Measurements from ENCODE around the gene LPCAT1. TPM values are rescaled to one million over a fixed set of nuclear protein-coding genes. Genes with fewer than 3 reads are reported as not detected.
"Not testable (repeated sequence)": the region's sequence is repeated elsewhere in the genome, so short reads cannot be mapped to it uniquely, and the experiment has no call there.

Gene LPCAT1
- polyA plus RNA-seq, 4 donors, result 4.5 to 22.3 (median 7.5) TPM

DNA sequence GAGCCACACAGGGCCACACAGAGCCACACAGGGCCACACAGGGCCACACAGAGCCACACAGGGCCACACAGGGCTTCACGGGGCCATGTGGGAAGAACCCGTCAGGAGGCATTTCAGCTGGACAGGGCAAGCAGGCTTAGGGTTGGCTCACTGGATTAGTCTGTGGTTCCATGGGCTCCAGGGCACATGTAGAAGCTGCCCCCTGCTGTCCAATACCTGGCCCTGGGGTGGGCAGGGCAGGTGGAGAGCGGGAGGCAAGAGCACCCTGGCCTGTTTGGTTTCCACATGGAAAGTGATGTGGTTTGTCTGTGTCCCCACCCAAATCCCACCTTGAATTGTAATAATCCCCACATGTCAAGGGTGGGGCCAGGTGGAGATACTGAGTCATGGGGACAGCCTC lies 16.4 kb upstream of the LPCAT1 start:
- H3K4me1 ChIP-seq (ENCODE audit: control insufficient read depth in 3 of 3, insufficient read depth in 2 of 3, low read depth in 1 of 3, low read length in 2 of 3), result no peaks in the 10 kb centered on the region
- H3K27me3 ChIP-seq (ENCODE audit: control insufficient read depth in 3 of 3, insufficient read depth in 3 of 3, low read length in 3 of 3), result peaks cover 0 to 4% (median 0%) of the 10 kb centered on the region in 3 donors
- WGBS, 3 donors, result 96 to 100% (median 97%) methylated on average over 3 of the region's 3 CpGs
- no peak for FAIRE-seq
- DNase-seq, result no peak
- no peak overlapping the region for H3K4me3 ChIP-seq (ENCODE audit: low read depth in 1 of 3, low read length in 3 of 3)
- no peaks in the 10 kb centered on the region for H3K9me3 ChIP-seq (ENCODE audit: control insufficient read depth in 2 of 2, insufficient read depth in 1 of 2, low read depth in 1 of 2, low read length in 1 of 2)
- no peak overlapping the region for H3K27ac ChIP-seq (ENCODE audit: low read depth in 1 of 3, low read length in 2 of 3)
- no peaks in the 10 kb centered on the region for H3K36me3 ChIP-seq (ENCODE audit: control insufficient read depth in 3 of 3, insufficient read depth in 2 of 3, low read depth in 1 of 3, low read length in 3 of 3)

DNA sequence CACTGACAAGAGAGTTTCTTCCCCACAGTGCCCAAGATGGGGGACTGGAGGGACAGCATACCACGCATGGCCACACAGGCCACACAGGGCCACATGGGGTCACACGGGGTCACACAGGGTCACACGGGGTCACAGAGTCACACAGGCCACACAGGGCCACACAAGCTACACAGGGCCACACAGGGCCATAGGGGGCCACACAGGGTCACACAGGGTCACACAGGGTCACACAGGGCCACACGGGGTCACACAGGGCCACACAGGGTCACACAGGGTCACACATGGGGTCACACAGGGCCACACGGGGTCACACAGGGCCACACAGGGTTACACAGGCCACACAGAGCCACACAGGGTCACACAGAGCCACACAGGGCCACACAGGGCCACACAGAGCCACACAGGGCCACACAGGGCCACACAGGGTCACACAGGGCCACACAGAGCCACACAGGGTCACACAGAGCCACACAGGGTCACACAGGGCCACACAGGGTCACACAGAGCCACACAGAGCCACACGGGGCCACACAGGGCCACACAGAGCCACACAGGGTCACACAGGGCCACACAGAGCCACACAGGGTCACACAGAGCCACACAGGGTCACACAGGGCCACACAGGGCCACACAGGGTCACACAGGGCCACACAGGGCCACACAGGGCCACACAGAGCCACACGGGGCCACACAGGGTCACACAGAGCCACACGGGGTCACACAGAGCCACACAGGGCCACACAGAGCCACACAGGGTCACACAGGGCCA lies 15.8 kb upstream of the LPCAT1 start:
- not testable (repeated sequence) for H3K27ac ChIP-seq (ENCODE audit: low read depth in 1 of 3, low read length in 2 of 3); H3K9me3 ChIP-seq (ENCODE audit: control insufficient read depth in 2 of 2, insufficient read depth in 1 of 2, low read depth in 1 of 2, low read length in 1 of 2); H3K27me3 ChIP-seq (ENCODE audit: control insufficient read depth in 3 of 3, insufficient read depth in 3 of 3, low read length in 3 of 3); DNase-seq; H3K36me3 ChIP-seq (ENCODE audit: control insufficient read depth in 3 of 3, insufficient read depth in 2 of 3, low read depth in 1 of 3, low read length in 3 of 3); H3K4me1 ChIP-seq (ENCODE audit: control insufficient read depth in 3 of 3, insufficient read depth in 2 of 3, low read depth in 1 of 3, low read length in 2 of 3); H3K4me3 ChIP-seq (ENCODE audit: low read depth in 1 of 3, low read length in 3 of 3); FAIRE-seq
- 81 to 82% (median 82%) methylated on average over 8 of the region's 8 CpGs for WGBS, 3 donors

DNA sequence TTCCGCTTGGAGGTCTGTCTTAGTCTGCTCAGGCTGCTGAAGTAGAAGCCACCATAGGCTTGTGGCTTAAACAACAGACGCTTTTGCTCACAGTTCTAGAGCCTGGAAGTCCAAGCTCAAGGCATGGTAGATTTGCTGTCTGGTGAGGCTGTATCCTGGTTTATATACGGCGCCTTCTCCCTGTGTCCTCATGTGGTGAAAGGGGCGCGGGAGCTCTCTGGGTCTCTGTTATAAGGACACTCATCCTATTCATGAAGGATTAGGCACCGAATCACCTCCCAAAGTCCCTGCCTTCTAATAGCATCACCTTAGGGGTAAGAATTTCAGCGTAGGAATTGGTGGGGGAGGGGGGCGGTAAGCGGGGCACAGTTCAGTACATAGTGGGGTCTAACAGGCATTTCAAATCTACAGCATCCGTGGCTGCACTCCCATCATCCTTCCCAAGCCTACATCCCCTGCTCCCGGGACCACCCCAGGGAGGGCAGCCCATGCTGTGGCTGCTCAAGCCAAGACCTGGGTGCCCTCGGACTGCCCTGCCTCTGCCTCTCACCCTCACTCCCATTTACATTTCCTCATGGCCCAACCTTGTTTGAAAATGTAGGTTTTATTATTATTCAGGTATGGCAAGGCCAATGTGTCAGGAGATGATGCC lies 15.1 kb upstream of the LPCAT1 start:
- FAIRE-seq (no peak), DNase-seq (no peak)
- H3K27ac ChIP-seq (ENCODE audit: low read depth in 1 of 3, low read length in 2 of 3), result no peak overlapping the region
- H3K4me3 ChIP-seq (ENCODE audit: low read depth in 1 of 3, low read length in 3 of 3), result no peak overlapping the region
- H3K27me3 ChIP-seq (ENCODE audit: control insufficient read depth in 3 of 3, insufficient read depth in 3 of 3, low read length in 3 of 3), result peaks cover 0 to 4% (median 0%) of the 10 kb centered on the region in 3 donors
- H3K4me1 ChIP-seq (ENCODE audit: control insufficient read depth in 3 of 3, insufficient read depth in 2 of 3, low read depth in 1 of 3, low read length in 2 of 3), result no peaks in the 10 kb centered on the region
- H3K9me3 ChIP-seq (ENCODE audit: control insufficient read depth in 2 of 2, insufficient read depth in 1 of 2, low read depth in 1 of 2, low read length in 1 of 2), result no peaks in the 10 kb centered on the region
- WGBS, 3 donors, result 96 to 97% (median 97%) methylated on average over 13 of the region's 13 CpGs
- no peaks in the 10 kb centered on the region for H3K36me3 ChIP-seq (ENCODE audit: control insufficient read depth in 3 of 3, insufficient read depth in 2 of 3, low read depth in 1 of 3, low read length in 3 of 3)

DNA sequence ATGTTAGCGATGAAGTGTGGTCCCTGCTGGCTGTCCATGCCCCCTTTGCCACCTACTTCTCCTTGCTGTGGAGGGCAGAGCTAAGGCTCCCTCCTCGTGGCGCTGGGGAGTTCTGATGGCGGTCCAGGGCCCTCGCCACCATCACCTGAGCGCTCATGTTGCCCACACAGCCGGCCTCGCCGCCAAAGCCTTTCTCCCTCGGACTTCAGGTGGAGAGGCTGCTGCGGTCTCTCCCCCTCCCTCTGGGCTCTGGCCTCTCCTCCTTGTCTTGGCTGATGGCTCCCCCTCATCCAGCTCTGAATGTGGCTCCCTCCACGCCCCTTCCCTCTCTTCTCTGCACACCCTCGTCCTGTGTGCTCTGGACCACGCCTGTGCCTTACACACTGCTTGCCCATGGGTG lies 14.5 kb upstream of the LPCAT1 start:
- 91 to 96% (median 95%) methylated on average over 14 of the region's 14 CpGs for WGBS, 3 donors
- Histone ChIP-seq H3K4me3 (ENCODE audit: low read depth in 1 of 3, low read length in 3 of 3) (no peak overlapping the region), H3K36me3 (ENCODE audit: control insufficient read depth in 3 of 3, insufficient read depth in 2 of 3, low read depth in 1 of 3, low read length in 3 of 3) (no peaks in the 10 kb centered on the region), H3K27ac (ENCODE audit: low read depth in 1 of 3, low read length in 2 of 3) (no peak overlapping the region), H3K27me3 (ENCODE audit: control insufficient read depth in 3 of 3, insufficient read depth in 3 of 3, low read length in 3 of 3) (peaks cover 0 to 4% (median 0%) of the 10 kb centered on the region in 3 donors), H3K9me3 (ENCODE audit: control insufficient read depth in 2 of 2, insufficient read depth in 1 of 2, low read depth in 1 of 2, low read length in 1 of 2) (no peaks in the 10 kb centered on the region), H3K4me1 (ENCODE audit: control insufficient read depth in 3 of 3, insufficient read depth in 2 of 3, low read depth in 1 of 3, low read length in 2 of 3) (no peaks in the 10 kb centered on the region)
- no peak for FAIRE-seq
- DNase-seq, result no peak

DNA sequence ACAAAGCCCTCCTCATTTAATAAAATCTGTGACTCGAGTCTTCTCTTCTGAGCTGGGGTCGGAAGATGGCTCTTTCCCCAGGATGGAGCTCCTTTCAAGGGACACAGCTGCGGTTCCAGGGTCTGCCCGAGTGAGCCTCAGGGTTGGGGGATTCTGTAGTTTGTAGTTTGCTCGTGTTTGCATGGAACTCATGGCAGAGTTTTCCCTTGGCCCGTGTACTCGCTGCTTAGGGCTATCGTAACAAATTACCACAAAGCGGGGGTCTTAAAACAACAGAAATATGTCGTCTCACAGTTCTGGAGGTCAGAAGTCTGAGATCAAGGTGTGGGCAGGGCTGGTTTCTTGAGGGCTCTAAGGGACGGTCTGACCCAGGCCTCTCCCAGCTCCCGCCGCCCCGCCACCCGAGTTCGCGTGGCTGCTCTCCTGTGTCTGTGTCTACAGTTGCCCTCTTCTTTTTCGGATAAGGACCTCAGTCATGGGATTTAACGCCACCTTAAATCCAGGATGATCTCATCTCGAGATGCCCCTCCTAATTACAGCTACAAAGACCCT lies 13.9 kb upstream of the LPCAT1 start:
- Histone ChIP-seq H3K9me3 (ENCODE audit: control insufficient read depth in 2 of 2, insufficient read depth in 1 of 2, low read depth in 1 of 2, low read length in 1 of 2) (no peaks in the 10 kb centered on the region), H3K4me3 (ENCODE audit: low read depth in 1 of 3, low read length in 3 of 3) (no peak overlapping the region), H3K4me1 (ENCODE audit: control insufficient read depth in 3 of 3, insufficient read depth in 2 of 3, low read depth in 1 of 3, low read length in 2 of 3) (no peaks in the 10 kb centered on the region), H3K27ac (ENCODE audit: low read depth in 1 of 3, low read length in 2 of 3) (peak overlapping the region in 1 of 3 donors; percentile 37), H3K36me3 (ENCODE audit: control insufficient read depth in 3 of 3, insufficient read depth in 2 of 3, low read depth in 1 of 3, low read length in 3 of 3) (no peaks in the 10 kb centered on the region), H3K27me3 (ENCODE audit: control insufficient read depth in 3 of 3, insufficient read depth in 3 of 3, low read length in 3 of 3) (peaks cover 0 to 4% (median 0%) of the 10 kb centered on the region in 3 donors)
- no peak for DNase-seq
- FAIRE-seq, result no peak
- 95 to 97% (median 96%) methylated on average over 20 of the region's 20 CpGs for WGBS, 3 donors

DNA sequence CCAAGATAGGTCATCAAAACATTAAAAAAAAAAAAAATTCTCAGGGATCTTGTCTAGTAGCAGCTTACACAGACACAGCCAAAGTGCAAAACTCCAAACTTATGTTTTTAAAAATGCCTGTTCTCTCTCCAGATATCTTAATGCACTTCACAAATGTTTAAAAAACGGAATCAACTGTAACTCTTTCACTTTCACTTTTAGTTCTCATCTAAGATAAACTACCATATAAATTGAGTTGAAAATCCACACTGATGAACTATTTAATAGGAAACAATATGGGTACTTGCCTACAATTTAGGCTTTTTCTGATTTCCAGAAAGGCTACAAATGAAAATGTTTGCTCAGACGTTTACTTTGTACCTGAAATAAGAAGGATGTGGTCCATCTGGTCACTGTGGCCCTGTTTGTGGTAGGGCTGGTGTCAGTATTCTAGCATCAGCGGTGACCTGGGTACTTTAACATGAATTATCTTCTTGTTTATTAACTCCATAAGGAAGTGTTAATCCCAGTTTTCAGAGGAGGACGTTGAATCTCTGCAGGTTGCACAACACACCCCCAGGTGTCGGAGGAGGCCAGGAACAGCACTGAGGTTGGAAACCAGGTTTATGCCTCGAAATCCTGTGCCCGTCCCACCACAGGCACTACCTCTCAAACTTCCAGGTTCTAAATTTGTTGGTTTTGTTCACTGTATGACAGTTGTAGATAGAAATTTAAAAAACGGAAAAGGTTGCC lies 13.3 kb upstream of the LPCAT1 start:
- Histone ChIP-seq H3K4me1 (ENCODE audit: control insufficient read depth in 3 of 3, insufficient read depth in 2 of 3, low read depth in 1 of 3, low read length in 2 of 3) (no peaks in the 10 kb centered on the region), H3K9me3 (ENCODE audit: control insufficient read depth in 2 of 2, insufficient read depth in 1 of 2, low read depth in 1 of 2, low read length in 1 of 2) (no peaks in the 10 kb centered on the region), H3K4me3 (ENCODE audit: low read depth in 1 of 3, low read length in 3 of 3) (no peak overlapping the region), H3K36me3 (ENCODE audit: control insufficient read depth in 3 of 3, insufficient read depth in 2 of 3, low read depth in 1 of 3, low read length in 3 of 3) (no peaks in the 10 kb centered on the region), H3K27ac (ENCODE audit: low read depth in 1 of 3, low read length in 2 of 3) (peak overlapping the region in 1 of 3 donors; percentile 83), H3K27me3 (ENCODE audit: control insufficient read depth in 3 of 3, insufficient read depth in 3 of 3, low read length in 3 of 3) (peaks cover 0 to 4% (median 0%) of the 10 kb centered on the region in 3 donors)
- no peak for FAIRE-seq
- peak in 1 of 2 donors; percentile 27 for DNase-seq
- WGBS, 3 donors, result 55 to 57% (median 56%) methylated on average over 8 of the region's 8 CpGs

DNA sequence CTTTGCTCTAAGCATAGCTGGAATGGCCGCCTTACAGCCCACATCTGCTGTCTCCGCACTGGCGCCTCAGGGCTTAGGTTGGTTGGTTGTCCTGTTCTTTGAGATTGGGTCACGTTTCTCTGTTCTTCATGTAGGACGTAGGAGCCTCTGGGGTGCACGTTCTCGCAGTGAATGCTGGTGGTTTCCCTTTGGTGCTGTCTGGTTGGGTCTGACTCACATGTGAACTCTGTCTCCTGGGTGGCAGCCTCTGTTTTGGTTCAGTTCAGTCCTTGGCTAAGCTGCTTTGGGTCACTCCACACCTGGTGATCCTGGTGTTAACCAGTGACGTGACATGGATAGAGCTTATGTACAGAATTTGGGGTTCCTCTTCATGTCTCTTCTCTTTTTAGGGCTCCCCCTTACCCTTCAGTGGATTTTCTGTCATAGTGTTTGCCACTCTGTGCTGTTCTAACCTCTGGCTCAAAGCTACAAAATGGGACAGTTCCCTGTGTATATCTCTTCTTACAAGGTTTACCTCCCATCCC lies 12.6 kb upstream of the LPCAT1 start:
- Histone ChIP-seq H3K4me3 (ENCODE audit: low read depth in 1 of 3, low read length in 3 of 3) (no peak overlapping the region), H3K27me3 (ENCODE audit: control insufficient read depth in 3 of 3, insufficient read depth in 3 of 3, low read length in 3 of 3) (peaks cover 0 to 4% (median 0%) of the 10 kb centered on the region in 3 donors), H3K4me1 (ENCODE audit: control insufficient read depth in 3 of 3, insufficient read depth in 2 of 3, low read depth in 1 of 3, low read length in 2 of 3) (no peaks in the 10 kb centered on the region), H3K27ac (ENCODE audit: low read depth in 1 of 3, low read length in 2 of 3) (peak overlapping the region in 2 of 3 donors; percentile 54 to 83), H3K36me3 (ENCODE audit: control insufficient read depth in 3 of 3, insufficient read depth in 2 of 3, low read depth in 1 of 3, low read length in 3 of 3) (no peaks in the 10 kb centered on the region), H3K9me3 (ENCODE audit: control insufficient read depth in 2 of 2, insufficient read depth in 1 of 2, low read depth in 1 of 2, low read length in 1 of 2) (no peaks in the 10 kb centered on the region)
- DNase-seq, result peak in 1 of 2 donors; percentile 82
- 22 to 56% (median 32%) methylated on average over 8 of the region's 8 CpGs for WGBS, 3 donors
- FAIRE-seq, result no peak

DNA sequence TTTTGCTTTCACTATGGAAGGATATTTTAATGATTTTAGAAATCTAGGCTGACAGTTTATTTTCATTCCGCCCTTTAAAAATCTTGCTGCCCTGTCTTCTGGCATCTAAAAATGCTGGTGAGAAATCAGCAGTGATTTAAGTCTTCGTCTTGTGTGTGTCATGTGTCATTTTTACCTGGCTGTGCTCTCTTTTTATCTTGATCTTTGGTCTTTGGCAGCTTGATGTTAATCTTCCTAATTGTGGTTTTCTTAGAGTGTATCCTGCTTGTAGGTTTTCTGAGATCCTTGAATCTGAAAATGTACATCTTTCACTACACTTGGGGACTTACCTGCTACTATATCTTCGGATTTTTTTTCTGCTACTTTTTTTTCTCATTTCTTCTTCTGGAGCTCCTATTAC lies 11.9 kb upstream of the LPCAT1 start:
- 62 to 79% (median 76%) methylated on average over 3 of the region's 3 CpGs for WGBS, 3 donors
- DNase-seq, result no peak
- Histone ChIP-seq H3K36me3 (ENCODE audit: control insufficient read depth in 3 of 3, insufficient read depth in 2 of 3, low read depth in 1 of 3, low read length in 3 of 3) (no peaks in the 10 kb centered on the region), H3K9me3 (ENCODE audit: control insufficient read depth in 2 of 2, insufficient read depth in 1 of 2, low read depth in 1 of 2, low read length in 1 of 2) (no peaks in the 10 kb centered on the region), H3K27ac (ENCODE audit: low read depth in 1 of 3, low read length in 2 of 3) (no peak overlapping the region), H3K27me3 (ENCODE audit: control insufficient read depth in 3 of 3, insufficient read depth in 3 of 3, low read length in 3 of 3) (peaks cover 0 to 4% (median 0%) of the 10 kb centered on the region in 3 donors), H3K4me1 (ENCODE audit: control insufficient read depth in 3 of 3, insufficient read depth in 2 of 3, low read depth in 1 of 3, low read length in 2 of 3) (no peaks in the 10 kb centered on the region), H3K4me3 (ENCODE audit: low read depth in 1 of 3, low read length in 3 of 3) (no peak overlapping the region)
- FAIRE-seq, result no peak

Data from small intestine (tissue), 7 donors.